T-helper 17 cell (primary cell): ENCODE data around the gene CCDC183. TPM values are rescaled to one million over a fixed set of nuclear protein-coding genes. Genes with fewer than 3 reads are reported as not detected.
"Not testable (repeated sequence)": the region's sequence is repeated elsewhere in the genome, so short reads cannot be mapped to it uniquely, and the experiment has no call there.

Experiments used
- ATAC-seq: fragments of 150-1000 bp; cut with Tn5 transposase; 2 replicates; pipeline ENCODE4 v1.10.0; 2021; ENCODE audit warnings: mild to moderate bottlenecking, moderate library complexity
- DNase-seq, 3 donors: peaks; one replicate each; pipeline versions ENCODE4 v3.0.0 to v3.0.0-alpha.2; 2020 to 2021
- H3K9me3 ChIP-seq: one replicate; pipeline ENCODE4 v1.7.0; 2013; ENCODE audit warnings: low read length, mild to moderate bottlenecking; ENCODE audit not compliant: control insufficient read depth, poor library complexity, severe bottlenecking
- H3K27ac Mint-ChIP-seq: one replicate; pipeline ENCODE4 v1.8.0; 2022; ENCODE audit warnings: mild to moderate bottlenecking, moderate library complexity, mixed read lengths
- H3K27me3 Mint-ChIP-seq: one replicate; pipeline ENCODE4 v1.8.0; 2022; ENCODE audit warnings: mixed read lengths
- H3K36me3 Mint-ChIP-seq: one replicate; pipeline ENCODE4 v1.8.0; 2022; ENCODE audit warnings: low read depth, mixed read lengths
- H3K4me1 Mint-ChIP-seq: one replicate; pipeline ENCODE4 v1.8.0; 2022; ENCODE audit warnings: mild to moderate bottlenecking, mixed read lengths
- H3K4me3 Mint-ChIP-seq: one replicate; pipeline ENCODE4 v1.8.0; 2022; ENCODE audit warnings: mild to moderate bottlenecking, moderate library complexity, mixed read lengths
- total RNA-seq, 4 donors: library from RNA in 2 of 4; stranded (reverse) in 2 of 4; gene quantifications; one replicate each; pipeline ENCODE4 v1.2.3 and lab custom pipeline; 2022 to 2026

CCDC183 gene
- total RNA-seq, 2 donors from 2014 or later: 1.8 to 2.2 TPM

DNA sequence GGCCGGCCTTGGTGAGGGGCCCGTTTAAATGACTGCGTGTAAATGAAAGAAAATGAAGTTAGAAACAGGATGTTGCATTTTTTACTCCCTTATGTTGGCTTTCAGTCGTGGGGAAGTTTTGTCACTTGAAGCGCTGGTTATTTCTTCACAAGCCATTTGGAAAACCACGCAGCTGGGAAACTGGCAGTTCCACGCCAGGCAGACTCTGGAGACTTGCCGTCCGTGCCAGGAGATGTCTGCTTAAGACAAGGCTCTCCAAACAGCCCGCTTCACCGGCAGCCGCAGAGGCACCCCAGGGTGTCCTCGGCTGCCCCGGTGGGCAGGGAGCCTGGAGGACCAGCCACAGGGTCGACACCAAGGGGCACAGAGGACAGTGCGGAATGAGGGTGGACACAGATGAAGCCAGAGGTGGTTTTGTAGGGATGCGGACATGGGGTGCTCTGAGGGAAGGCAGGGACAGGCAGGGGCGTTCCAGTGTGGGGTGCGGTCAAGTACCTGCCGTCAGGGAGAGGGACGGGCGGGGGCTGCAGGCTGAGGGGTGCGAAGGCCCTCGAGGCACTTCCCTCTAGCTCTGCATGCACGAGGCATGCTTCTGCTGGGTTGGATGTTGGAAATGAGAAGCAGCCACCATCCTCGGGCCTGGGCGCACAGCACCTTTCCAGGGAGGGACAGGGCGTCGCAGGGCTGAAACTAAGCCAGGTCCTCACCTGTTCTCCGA is 35.0 kb downstream of the CCDC183 start:
- no peak overlapping the region for H3K4me3 Mint-ChIP-seq

DNA sequence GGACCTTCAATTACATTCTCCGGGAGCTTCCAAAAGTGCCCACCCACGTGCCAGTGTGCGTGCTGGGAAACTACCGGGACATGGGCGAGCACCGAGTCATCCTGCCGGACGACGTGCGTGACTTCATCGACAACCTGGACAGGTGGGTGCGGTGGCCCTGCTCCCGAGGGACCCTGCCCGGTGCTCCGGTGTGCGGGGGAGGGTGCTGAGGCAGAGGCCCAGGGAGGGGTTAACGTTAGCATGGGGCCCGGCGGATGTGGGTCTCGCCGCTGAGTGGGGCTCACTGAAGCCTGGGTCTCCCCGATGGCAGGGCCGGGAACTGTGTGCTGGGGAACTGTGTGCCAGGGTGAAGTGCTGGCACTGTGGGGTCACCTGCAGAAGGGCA is 35.6 kb downstream of the CCDC183 start:
- ATAC-seq: no peak
- no peak overlapping the region for H3K27ac Mint-ChIP-seq
- no peaks in the 10 kb centered on the region for H3K36me3 Mint-ChIP-seq
- no peak overlapping the region for H3K4me3 Mint-ChIP-seq
- no peaks in the 10 kb centered on the region for H3K9me3 ChIP-seq
- H3K27me3 Mint-ChIP-seq: no peaks in the 10 kb centered on the region
- H3K4me1 Mint-ChIP-seq: no peaks in the 10 kb centered on the region
- DNase-seq: no peak

More for the DNA sequence above, 35.0 kb downstream of the CCDC183 start:
- ATAC-seq (no peak), DNase-seq (no peak)
- H3K9me3 ChIP-seq: no peaks in the 10 kb centered on the region
- Mint-ChIP-seq H3K27ac (no peak overlapping the region), H3K36me3 (no peaks in the 10 kb centered on the region), H3K27me3 (no peaks in the 10 kb centered on the region), H3K4me1 (no peaks in the 10 kb centered on the region)

DNA sequence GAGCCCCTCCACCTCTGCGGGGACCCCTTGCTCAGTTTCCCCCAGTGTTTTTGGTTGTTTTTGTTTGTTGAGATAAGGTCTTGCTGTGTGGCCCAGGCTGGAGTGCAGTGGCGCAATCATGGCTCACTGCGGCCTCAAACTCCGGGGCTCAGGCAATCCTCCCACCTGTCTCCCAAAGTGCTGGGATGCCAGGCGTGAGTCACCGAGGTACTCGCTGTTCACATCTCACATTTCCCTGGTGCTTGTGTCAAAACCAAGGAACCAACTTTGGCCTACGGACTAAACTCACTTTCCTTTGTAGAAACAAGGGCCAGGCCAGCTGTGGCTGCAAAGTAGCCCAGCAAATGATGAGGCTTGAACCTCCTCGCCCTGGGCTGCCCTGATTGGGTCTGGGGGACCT is 36.4 kb downstream of the CCDC183 start:
- no peak for DNase-seq
- no peaks in the 10 kb centered on the region for H3K9me3 ChIP-seq
- Mint-ChIP-seq H3K36me3 (no peaks in the 10 kb centered on the region), H3K27me3 (no peaks in the 10 kb centered on the region), H3K4me1 (no peaks in the 10 kb centered on the region), H3K4me3 (no peak overlapping the region), H3K27ac (no peak overlapping the region)
- ATAC-seq: no peak

DNA sequence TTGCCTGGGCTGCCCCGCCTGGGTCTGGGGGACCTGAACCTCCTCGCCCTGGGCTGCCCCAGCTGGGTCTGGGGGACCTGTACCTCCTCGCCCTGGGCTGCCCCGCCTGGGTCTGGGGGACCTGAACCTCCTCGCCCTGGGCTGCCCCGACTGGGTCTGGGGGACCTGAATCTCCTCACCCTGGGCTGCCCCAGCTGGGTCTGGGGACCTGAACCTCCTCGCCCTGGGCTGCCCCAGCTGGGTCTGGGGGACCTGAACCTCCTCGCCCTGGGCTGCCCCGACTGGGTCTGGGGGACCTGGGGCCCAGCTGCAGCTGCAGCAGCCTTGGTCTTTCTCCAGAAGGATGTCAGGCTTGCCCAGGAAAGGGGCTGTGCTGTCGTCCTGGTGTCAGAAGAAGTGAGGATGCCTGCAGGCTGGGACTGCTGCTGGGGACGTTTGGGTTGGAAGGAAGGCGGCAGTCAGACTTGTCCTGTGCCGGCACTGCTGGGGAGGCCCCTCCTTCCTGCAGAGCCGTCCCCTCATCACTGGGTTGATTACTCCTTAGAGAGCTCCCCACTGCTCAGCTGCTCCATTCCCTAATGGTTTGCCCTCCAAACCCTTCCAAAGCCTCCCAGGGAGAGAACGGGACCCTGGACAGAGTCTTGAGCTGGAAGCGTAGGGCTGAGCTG is 37.4 kb downstream of the CCDC183 start:
- not testable (repeated sequence) for H3K27me3 Mint-ChIP-seq, H3K27ac Mint-ChIP-seq, H3K4me1 Mint-ChIP-seq, H3K4me3 Mint-ChIP-seq, H3K9me3 ChIP-seq, ATAC-seq, DNase-seq, H3K36me3 Mint-ChIP-seq

DNA sequence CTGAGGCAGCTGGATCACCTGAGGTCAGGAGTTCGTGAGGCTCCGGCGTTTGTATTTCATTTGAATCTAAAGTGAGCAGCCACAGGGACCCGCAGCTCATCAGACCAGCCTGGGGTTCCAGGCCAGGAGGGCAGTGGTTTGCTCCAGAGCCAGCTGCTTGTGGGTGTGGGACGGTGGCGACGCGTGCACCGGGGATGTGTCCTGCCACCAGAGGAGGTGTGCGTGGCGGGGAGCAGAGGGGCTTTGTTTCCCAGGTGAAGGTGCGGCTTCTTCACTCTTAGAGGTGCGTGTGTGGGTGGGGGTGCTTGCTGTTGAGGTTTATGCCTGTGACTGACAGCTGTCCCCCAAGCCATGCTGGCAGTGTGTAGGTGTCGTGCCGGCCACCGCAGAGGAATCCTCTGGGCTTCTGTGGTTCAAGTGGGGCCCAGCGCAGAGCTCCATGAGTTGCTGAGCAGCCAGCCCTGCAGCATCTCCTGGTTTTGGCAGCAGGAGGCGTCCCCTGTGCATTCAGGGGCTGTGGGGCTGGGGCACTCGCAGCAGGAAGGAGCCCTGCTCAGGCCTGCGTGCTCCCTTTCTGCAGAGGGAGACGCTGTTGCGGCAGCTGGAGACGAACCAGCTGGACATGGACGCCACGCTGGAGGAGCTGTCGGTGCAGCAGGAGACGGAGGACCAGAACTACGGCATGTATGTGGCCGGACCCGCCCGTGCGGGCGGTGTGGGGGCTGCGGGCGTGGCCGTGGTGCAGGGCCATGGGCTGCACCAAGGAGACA is 39.2 kb downstream of the CCDC183 start:
- DNase-seq: no peak
- Mint-ChIP-seq H3K4me3 (no peak overlapping the region), H3K36me3 (peaks cover 3% of the 10 kb centered on the region), H3K27me3 (no peaks in the 10 kb centered on the region), H3K27ac (no peak overlapping the region), H3K4me1 (peaks cover 3% of the 10 kb centered on the region)
- no peaks in the 10 kb centered on the region for H3K9me3 ChIP-seq
- no peak for ATAC-seq

DNA sequence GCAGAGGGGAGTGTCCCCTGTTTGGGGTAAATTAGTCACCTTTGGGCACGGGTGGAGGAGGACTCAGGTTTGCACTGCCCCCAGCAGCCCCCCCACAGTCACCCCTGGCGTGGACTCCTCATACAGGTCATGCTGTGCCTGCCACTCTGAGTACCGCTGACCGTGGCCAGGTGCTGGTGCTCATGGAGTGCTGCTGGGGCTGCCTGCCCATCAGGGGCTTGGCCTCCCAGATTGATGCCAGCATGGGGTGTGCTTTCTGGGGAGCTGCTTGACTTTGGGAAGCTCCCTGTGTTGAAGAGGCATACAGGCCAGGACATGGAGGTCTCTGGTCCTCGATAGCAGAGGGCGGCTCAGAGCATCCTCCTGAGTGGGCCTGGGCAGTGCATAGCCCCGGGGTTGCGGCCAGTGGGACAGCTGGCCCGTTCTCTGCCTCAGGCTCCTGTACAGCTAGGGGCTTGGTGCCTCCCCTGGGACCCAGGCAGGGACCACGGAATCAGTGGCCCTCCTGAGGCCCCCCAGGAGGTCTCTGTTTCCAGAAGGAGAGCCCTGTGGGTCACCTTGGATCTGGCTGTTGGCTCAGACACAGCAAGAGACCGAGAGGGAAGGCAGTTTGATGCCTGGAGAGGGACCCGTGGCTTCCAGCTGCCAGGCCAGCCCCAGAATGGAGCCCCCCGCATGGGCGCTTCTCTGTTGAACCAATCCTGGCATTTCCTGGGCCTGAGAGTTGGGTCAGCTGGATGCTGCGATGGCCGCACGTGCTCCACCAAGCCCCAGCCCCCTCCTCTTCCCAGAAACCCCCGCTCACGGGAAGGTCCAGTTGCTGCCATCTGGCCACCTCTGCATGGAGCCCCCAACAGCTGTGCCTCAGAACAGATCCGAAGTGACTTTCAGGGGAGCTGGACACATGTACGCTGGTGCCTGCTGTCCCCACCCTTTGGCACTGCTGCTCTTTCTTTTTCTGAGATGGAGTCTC is 40.1 kb downstream of the CCDC183 start:
- Mint-ChIP-seq H3K4me3 (no peak overlapping the region), H3K4me1 (peaks cover 3% of the 10 kb centered on the region), H3K27ac (no peak overlapping the region), H3K27me3 (no peaks in the 10 kb centered on the region), H3K36me3 (peaks cover 3% of the 10 kb centered on the region)
- no peak for ATAC-seq
- no peak for DNase-seq
- no peaks in the 10 kb centered on the region for H3K9me3 ChIP-seq

DNA sequence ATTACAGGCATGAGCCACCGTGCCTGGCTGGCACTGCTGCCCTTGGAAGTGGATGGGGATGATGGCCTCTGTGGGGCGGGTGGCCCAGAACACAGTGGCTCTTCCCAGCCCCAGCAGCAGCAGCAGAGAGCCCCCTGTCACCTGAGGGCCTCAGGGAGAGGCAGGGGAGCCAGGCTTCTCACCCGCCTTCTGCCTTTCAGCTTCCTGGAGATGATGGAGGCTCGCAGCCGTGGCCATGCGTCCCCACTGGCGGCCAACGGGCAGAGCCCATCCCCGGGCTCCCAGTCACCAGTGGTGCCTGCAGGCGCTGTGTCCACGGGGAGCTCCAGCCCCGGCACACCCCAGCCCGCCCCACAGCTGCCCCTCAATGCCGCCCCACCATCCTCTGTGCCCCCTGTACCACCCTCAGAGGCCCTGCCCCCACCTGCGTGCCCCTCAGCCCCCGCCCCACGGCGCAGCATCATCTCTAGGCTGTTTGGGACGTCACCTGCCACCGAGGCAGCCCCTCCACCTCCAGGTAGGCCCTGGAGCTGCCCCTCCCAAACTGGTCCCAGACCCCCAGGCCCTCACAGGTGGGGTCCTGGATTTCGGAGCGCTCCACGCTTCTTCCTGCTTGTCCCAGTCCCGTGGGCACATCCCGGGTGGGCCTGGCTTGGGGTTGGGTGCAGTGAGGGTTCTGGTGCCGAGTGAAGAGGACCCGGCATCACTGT is 41.2 kb downstream of the CCDC183 start:
- Mint-ChIP-seq H3K27ac (no peak overlapping the region), H3K27me3 (no peaks in the 10 kb centered on the region), H3K36me3 (peaks cover 3% of the 10 kb centered on the region), H3K4me3 (no peak overlapping the region), H3K4me1 (peaks cover 5% of the 10 kb centered on the region)
- ATAC-seq (no peak), DNase-seq (no peak)
- no peaks in the 10 kb centered on the region for H3K9me3 ChIP-seq

DNA sequence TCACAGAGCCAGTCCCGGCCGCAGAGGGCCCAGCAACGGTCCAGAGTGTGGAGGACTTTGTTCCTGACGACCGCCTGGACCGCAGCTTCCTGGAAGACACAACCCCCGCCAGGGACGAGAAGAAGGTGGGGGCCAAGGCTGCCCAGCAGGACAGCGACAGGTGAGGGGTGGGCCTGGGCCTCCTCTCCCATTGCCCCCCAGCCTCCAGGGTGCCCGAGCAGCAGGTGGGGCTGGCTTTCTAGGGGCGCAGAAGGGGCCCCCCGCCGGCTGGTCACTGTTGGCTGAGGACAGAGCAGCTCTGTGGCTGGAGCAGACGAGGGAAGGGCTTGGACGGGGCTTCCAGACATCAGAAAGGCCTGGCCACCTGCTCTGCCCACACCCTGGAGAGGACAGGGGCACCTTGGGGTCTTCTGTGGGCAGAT is 41.7 kb downstream of the CCDC183 start:
- H3K27me3 Mint-ChIP-seq, DNase-seq, H3K4me3 Mint-ChIP-seq, ATAC-seq, H3K36me3 Mint-ChIP-seq, H3K27ac Mint-ChIP-seq, H3K4me1 Mint-ChIP-seq, H3K9me3 ChIP-seq: not testable (repeated sequence)

DNA sequence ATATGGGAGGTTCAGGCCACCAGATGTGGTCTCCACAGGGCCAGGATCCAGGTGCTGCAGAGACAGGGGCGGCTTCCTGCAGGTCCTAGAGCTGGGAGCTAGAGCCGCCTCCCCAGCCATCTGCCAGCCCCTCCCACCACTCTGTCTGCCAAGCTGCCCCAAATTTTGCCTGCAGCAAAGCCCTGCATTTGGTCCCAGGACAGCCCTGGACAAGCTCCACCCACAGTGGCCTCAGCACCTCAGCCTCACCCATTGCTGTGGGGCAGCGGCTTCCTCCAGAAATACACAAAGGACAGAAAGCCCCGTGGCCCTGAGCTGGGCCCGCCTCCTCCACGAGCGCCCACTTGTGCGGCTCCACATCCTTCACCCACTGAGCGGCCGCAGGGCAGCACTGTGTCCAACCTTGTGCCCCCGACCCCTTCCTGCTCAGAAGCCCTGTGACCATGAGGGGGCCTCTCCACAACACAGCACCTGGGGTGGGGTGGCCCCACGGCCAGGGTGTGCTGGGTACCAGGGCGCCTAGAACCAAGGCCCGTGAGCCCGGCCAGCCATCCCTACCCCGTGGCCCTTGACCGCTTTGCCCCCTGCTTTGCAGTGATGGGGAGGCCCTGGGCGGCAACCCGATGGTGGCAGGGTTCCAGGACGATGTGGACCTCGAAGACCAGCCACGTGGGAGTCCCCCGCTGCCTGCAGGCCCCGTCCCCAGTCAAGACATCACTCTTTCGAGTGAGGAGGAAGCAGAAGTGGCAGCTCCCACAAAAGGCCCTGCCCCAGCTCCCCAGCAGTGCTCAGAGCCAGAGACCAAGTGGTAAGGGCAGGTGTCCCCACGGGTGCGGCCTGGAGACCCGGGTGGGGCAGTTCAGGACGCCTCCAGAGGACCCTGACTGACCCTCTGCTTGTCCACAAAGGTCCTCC is 42.4 kb downstream of the CCDC183 start:
- H3K27me3 Mint-ChIP-seq: no peaks in the 10 kb centered on the region
- no peaks in the 10 kb centered on the region for H3K9me3 ChIP-seq
- no peak for DNase-seq
- H3K36me3 Mint-ChIP-seq: peaks cover 3% of the 10 kb centered on the region
- peaks cover 6% of the 10 kb centered on the region for H3K4me1 Mint-ChIP-seq
- H3K27ac Mint-ChIP-seq: no peak overlapping the region
- no peak for ATAC-seq
- H3K4me3 Mint-ChIP-seq: no peak overlapping the region

DNA sequence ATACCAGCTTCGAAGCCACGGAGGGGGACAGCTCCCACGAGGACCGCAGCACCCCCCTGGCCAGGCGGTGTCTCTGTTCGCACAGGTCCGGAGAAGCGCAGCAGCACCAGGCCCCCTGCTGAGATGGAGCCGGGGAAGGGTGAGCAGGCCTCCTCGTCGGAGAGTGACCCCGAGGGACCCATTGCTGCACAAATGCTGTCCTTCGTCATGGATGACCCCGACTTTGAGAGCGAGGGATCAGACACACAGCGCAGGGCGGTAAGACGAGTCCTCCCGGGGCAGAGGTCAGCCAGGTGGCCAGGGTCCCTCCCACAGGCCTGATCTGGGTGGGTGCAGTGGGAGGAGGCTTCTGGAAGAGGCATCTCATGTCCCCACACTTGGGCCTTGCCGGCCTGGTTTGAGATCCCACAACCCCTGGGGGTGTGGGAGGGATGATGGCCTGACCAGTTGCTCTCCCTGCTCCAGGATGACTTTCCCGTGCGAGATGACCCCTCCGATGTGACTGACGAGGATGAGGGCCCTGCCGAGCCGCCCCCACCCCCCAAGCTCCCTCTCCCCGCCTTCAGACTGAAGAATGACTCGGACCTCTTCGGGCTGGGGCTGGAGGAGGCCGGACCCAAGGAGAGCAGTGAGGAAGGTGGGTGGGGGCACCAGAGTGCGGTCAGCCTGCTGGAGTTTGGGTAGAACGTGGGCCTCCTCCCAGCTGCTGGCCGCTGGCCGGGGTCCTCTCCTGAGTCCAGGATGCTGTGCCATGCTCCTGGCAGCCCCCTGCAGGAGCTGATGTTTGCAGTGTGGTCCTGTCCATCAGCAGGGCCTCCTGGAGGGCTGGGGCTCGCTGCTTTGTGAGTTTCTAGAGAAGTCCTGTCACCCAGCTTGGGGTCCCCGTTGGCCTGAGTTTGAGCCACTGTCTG is 43.3 kb downstream of the CCDC183 start:
- no peak for DNase-seq
- no peak overlapping the region for H3K4me3 Mint-ChIP-seq
- H3K27me3 Mint-ChIP-seq: no peaks in the 10 kb centered on the region
- peaks cover 6% of the 10 kb centered on the region for H3K4me1 Mint-ChIP-seq
- peak overlapping the region; percentile 90 for H3K27ac Mint-ChIP-seq
- no peaks in the 10 kb centered on the region for H3K9me3 ChIP-seq
- ATAC-seq: no peak
- H3K36me3 Mint-ChIP-seq: peaks cover 3% of the 10 kb centered on the region
